ENCODE data around the gene TAF10.
A peak's percentile ranks its signal among the peaks of the same experiment; 100 is the strongest.

TAF10 gene

DNA sequence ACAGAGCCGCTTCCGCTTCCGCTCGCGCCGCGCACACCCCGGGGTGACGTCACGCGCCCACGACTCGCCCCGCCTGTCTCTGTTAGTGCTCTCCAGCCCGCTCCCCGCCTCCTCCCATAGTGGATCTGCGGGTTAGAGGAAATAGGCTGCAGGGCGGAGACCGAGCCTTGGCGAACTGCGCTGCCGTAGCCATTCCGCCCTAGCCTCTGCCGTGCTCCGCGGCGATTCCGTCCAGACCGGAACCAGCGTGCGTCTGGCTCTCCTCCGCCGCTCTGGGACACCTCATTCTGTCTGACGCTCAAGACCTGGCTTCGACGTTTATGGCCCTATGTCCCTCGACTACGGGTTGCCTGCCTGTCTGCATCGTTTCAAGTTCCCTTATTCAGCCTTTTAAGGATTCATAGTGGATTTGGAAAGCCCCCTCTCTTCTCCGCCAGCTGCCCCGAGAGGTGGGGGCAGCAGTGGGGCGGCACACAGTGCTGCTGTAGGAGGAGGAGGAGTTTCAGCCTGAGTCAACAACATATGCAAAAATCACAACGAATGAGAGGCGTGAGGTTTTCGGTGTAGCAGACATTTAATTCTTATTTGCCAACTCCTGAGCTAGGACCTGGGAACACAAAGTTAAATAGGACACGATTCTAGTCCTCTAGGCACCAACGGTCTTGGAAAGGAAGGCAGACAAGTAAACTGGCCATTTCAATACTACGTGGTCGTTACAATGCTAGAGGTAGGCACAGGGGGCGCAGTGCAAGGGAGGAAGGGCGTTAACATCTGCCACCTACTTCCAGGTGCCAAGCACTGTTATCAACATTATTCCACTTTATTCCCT, at the start of gene TAF10:
TSS of gene TAF10 (minus strand) at position 4 of the 829 bp plus-strand sequence. CDS start 27 bp downstream, outside the sequence.
- peak; percentile 85 for DNase-seq (ENCODE audit: low read depth)

DNA sequence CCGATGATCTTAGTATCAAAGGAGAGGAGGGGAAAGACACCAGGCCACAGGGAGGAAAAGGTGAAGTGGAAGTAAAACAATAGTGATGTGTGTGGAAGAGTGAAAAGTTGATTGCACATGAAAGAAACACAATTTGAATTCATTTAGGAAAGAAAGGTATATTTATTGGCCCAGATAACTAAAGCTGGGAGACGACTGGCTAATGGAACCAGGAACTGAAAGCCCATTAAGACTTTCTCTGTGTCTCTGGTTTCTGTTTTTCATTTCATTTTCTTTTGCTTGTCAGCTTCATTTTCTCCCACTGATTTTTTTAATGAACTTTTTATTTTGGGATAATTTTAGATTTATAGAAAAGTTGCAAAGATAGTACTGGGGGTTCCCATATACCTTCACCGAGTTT, 48.7 kb upstream of the TAF10 start:
- DNase-seq (ENCODE audit: low read depth) = no peak

DNA sequence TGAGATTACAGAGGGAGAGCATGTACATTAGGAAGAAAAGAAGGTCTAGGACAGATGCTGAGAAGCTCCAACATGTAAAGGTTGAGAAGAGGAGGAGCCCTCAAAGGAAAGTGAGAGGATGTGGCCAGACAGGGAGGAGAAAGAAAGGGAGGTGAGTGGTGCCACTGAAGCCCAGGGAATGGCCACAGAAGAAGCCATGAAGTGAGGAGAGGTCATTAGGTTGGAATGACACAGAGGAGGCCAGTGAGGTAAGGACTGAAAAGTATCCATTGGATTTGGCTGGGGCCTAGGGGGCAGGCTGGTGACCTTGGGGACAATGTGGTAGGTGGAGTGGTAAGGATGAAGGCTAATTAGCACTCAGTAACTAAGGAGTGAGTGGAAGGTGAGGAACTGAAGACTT, 46.6 kb upstream of the TAF10 start:
- no peak for DNase-seq (ENCODE audit: low read depth)

DNA sequence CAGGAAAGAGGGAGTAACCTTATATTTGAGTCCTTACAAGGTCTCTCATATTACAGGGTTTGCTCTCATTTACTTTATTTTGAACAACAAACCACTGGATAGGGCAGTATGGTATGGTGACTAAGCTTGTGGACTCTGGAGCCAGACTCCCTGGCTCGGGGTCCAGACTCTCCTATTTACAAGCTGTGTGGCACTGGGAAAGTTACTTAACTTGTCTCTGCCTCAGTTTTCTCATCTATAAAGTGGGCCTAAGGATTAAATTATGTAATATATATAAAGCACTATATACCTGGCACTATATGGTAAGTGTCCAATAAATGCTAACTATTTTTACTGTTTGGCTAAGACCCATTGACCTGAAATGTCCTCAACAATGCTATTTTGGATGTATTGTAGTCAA, 45.3 kb upstream of the TAF10 start:
- no peak for DNase-seq (ENCODE audit: low read depth)

DNA sequence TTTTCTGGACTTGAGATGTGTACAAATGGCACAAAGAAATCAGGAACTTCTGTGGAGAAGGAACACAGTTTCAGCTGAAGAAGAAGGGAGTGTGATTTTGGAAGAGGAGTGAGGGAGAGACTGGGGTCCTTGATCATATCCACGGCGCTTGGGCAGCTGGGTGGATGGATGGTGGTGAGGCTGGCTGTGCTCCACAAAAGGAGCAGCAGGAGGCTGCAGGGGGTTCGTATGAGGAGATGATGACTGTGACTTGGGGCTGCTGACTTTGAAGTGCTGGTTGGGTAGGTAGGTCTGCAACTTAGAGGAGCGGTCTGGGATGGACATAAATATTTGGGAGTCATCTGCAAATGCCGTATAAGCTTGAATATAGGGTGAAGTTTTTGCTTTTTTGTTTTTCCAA, 44.9 kb upstream of the TAF10 start:
- DNase-seq (ENCODE audit: low read depth) = no peak

DNA sequence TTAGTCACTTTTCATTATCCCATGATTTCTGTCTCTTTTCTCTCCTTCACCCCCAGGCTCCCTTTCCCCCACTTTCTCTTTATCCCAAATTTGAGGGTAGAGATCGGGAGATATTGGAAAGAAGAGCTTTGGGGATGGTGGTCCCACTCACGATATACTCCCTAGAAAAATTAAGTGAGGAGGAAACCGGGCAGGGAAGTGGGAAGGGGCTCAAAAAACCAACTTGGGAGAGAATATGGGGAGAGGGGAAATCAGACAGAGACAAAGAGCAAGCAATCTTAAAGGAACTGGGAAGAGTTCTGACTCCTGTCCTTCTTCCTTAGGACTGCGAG, 44.5 kb upstream of the TAF10 start:
- no peak for DNase-seq (ENCODE audit: low read depth)

DNA sequence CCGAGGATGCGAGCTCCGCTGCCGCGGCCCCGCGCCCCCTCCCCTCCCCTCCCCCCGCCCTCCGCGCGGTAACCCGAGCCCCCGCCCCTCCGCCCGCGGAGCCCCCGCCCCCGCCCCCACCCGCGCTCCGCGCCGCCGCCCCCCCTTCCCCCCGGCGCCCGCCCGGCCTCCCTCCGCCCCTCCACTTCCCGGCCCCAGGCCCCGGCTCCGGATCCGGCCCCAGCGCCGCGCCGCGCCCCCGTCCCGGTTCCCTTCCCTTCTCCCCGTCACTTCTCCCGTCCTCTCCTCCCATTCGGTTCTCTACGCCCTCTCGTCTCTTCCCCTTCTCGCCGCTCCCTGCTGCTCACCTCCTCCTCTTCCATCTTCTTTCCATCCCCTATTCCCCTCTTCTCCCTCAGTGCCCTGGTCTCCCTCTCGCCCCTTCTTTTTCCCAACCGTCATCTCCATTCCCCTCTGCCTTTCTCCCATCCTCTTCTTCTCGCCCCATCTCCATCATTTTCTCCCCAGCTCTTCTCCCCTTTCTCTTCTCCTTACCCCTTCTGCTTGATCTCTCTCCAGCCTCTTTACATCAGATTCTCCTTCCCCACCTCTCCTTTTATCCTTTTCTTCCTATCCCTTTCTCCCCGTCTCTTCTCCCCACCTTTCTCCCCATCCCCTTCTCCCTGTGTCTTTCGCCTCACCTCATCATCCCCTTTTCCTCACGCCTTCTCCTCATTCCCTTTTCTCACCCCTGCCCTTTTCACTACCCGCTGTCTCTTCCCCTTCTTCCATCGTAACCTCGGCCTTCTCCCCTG, 44.0 kb upstream of the TAF10 start, which contains the start of gene DCHS1:
TSS of gene DCHS1 (minus strand) at position 20 of the 794 bp plus-strand sequence. CDS start 14,196 bp downstream, outside the sequence.
- no peak for DNase-seq (ENCODE audit: low read depth)

DNA sequence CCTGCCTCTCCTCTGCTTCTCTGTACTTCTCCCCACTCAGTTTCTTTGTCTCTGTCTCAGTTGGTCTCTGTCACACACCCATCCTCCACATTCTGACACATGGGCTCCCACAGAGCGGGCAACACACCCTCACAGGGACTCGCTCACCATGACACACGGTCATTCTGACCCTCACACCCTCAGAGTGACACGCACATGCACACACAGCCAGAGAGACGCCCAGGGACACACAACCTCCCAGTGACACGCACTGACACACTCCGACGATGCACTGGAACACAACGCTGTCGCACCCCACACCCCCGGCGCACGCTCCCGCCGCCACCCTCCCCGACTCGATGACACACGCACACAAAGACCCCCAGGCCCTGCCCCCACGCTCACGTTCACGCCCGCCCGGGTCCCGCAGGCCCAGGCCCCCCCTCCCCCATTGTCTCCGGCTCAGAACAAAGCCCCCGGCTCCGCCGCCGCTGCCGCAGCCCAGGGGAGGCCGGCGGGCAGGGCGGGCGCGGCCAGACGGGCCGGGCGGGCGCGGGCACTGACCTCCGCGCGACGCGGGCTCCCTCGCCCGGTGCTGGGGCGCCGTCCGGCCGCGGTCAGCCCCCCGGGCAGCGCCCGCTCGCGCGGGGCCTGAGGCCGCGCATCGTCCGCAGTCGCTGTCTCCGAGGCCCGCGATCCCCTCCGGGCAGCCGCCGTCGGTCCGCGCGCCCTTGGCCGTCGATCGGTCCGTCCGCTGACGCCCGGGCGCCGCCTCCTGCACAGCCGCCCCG, 43.2 kb upstream of the TAF10 start:
- no peak for DNase-seq (ENCODE audit: low read depth)

DNA sequence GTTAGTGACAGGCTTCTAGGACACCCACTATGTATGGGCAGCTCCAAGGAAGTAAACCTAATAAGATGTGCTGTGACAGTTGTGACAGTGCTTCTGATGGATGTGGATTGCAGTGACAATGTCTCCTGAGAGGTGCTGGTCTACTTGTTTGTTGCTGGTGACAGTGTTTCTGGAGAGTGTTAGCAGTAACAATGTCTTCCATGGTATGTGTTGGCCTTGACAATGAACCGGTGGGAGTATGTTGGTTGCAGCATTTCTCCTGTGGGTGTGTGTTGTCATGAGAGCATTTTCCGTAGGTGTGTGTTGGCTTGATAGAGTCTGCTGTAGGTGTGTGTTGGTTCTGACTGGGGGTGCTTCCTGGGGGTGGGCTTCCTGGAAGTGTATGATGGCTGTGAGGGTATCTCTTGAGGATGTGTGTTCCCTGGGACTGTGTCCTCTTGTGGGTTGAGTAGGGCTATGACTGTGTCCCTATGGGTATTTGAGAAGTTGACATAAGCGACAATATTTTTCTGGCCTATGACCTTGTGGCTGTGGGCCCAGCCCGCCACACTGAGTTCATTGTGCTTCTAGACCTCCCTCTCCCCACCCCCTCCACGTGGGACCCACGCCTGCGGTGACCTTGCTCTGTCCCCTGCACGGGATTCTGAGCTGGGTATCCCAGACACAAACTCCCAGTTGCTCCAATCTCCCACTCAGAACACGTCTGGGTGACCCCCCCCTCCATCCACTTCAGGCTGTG, 42.4 kb upstream of the TAF10 start:
- DNase-seq (ENCODE audit: low read depth) = no peak

DNA sequence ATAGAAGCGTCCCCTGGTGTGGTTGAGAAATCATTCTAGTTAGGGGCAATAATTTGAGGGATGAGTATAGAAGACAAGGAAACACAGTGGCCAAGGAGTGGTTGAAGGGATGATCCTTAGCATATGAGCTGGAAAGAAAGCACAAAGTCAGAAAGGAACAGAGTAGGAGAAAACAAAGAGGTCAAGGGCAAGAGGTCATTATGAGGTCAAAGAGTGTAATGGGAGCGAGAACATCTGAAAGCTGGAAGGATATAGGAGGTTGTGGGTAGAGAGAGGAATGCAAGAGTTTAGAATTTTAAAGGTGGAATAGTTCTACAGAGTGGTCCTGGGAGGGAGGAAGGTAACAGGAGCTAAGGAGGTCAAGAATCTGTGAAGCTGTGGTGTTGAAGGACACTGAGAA, 41.6 kb upstream of the TAF10 start:
- no peak for DNase-seq (ENCODE audit: low read depth)

DNA sequence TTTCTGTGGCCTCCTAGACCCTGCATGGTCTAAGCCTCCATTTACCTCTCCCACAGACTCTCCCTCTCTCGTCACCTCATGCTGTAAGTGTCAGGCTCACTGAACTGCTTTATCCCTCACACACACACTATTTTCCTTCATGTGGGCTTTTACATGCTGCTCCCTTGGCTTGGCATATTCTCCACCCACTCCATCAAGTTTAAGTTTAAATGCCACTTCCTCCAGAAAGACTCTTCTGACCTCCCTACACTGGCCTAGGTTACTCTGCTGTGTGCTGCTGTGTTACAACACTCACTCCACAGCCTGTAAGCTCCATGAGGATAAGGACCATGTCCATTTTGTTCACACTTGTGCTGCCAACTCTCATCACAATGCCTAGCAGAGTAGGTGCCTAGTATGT, 41.1 kb upstream of the TAF10 start:
- no peak for DNase-seq (ENCODE audit: low read depth)

DNA sequence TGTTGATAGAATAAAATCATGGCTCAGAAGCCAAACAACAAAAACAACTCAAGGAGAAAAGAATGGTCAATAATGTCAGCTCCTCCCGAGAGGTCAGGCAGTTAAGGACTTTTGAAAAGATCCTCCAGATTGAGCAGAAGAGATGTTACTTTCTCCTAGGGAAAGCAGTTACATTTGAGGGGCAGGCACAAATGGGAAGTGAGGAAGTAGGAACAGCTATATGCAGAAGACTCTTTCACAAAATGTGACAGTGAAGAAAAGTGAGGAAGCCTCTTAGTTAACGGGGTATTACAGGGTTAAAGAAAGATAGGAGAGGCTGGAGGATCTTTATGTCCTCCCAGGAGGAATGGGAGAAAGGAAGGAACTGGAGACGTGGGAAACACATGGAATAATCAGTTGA, 40.2 kb upstream of the TAF10 start:
- DNase-seq (ENCODE audit: low read depth) = no peak

DNA sequence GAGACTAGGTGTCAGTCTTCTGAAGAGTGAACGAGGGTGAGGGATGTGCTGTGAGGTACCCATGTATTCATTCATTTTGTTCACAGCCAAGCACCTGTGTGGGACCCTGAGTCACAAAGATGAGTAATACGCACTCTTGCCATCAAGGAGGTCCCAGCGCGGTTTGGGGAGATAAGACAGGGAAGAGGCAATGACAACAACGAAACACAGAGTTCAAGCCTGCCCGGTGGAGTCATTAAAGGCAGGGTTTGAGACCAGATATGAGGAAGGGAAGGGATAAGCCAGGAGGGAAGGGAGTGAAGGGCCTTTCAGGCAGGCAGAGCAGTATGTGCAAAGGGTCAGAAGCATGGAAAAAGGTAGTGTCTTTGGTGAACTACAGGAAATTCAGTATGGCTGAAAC, 39.0 kb upstream of the TAF10 start:
- no peak for DNase-seq (ENCODE audit: low read depth)

DNA sequence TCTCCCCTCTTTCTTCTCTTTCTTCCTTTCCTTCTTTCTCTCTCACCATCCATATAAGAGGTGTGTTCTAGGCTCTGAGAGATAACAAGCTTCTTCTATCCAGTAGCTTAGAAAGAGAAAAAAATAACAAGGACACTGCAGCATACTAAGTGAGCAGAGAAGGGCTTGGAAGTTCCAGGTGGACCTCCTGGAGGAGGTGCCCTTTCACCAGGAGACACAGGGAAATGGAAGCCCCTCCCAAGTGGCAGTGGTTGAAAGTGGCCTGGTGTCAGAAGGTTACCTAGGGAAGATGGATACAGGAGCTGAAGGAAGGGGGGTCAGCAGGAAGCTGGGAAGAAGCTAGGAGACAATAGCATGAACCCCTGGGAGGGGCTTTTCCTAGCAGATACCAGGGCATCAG, 38.1 kb upstream of the TAF10 start:
- DNase-seq (ENCODE audit: low read depth) = no peak

DNA sequence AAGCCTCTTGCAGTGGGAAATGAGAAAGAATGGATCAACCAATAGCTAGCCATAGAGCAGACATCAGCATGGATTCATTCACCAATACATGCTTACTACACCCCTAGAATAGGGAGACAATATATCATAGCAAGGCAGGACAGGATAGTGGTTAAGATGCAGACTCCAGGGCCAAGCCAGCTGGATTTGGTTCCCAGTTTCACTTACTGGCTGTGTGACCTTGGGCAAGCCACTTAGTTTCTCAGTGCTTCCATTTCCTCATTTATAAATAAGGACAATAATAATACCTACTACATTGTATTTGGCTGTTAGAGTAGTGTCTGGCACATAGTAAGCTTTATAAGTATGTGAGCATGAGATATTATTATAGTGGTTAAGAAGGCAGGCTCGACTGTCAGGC, 36.5 kb upstream of the TAF10 start:
- no peak for DNase-seq (ENCODE audit: low read depth)

DNA sequence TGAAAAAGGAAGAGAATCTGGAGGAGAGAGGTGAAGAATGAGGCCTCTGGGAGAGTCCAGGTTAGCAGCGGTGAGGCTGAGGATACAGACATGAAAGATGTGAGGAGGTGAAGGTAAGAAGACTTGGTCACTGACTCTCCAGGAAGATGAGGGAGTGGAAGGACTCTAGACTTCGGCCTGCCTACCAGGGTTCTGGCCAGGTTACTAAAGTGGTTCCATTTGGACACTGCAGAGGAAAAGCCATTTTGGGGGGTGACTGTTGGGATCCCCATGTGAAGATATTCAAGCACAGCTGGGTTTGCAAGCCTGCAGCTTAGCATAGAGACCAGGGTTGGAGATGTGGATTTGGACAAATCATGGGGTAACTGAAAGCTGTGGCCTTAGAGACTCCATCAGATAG, 35.8 kb upstream of the TAF10 start:
- no peak for DNase-seq (ENCODE audit: low read depth)

DNA sequence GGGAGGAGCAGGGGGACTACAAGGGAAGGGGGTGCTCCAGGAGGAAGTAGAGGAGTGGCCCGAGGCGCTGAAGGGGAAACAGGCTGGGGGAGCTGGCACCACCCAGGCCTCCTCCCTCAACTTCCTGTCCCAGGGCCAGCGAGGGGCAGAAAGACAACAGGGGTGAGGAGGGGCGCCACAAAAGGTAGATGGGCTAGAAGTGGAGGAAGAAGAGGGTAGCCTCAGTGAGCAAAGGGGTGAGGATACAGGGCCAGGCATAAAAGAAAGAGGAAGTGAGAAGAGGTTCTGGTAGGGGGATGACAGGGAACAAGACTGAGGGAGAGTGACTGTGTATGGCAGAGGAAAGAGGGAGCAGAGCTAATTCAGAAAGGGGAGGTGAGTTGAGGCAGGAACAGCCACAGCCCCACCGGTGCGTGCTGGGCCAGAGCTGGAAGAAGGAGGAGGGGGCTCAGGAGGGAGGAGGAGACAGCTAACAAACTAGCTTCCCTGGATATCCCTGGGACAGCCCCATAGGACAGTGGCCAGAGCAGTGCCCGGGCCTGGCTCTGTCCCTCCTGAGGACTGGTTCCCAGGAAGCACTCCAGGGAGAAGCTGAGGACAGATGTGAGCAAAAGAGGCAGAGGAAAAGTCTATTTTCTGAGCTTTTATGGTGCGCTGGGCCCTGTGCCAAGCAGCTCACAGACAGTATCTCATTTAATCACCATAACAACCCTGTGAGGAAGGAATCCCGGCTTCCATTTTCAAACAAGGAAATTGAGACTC, 35.1 kb upstream of the TAF10 start:
- peak; percentile 82 for DNase-seq (ENCODE audit: low read depth)

DNA sequence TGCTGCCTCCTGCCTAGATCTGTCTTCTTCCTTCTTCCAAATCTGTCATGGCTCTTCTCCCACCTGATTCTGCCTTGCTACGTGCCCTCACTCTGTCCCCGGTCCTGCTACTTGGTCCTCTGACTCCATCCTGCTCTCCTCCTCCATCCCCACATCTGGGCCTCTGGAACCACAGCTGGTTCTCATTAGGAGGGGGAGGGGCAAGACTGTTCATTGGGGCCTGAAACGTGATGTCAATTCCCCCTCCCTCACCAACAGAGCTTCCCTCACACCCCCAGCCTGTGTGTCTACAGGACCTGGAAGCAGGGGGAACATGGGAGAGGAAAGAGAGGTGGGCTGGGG, 34.5 kb upstream of the TAF10 start:
- no peak for DNase-seq (ENCODE audit: low read depth)

DNA sequence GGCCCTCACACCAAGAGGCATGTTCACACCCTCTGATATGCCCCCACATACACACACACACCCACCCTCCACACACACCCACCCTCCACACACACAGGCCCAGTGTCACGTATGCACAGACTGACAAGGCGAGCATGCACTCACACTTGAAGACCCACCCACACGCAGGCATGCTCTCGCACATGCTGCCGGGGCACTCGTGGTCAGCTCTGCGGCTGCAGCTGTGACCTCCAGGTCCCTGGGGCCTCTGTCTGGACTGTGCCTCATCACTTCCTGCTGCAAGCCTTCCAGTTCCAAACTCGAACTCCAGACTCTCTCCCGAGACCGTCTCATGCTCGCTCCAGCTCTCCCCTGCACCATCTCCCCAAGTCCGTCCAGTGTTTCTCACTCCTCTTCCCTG, 34.1 kb upstream of the TAF10 start:
- DNase-seq (ENCODE audit: low read depth) = peak; percentile 61

DNA sequence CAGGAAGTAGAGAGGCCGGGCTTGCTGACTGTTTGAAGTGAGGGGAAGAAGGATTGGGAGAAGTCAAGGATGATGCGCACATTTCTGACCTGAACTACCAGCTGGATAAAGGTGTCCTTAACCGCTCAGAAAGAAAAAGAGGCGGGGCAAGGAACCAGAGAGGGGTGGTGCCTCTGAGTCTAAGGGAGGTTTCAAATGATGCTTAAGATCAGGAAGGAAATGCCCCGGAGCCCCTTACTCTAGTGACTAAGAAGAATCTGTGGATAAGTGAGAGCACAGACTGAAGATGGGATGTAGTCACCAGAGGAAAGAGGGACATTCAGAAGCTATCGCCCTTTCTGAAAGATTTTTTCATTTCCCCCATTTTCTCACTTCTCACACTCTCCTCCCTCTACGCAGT, 30.9 kb upstream of the TAF10 start:
- no peak for DNase-seq (ENCODE audit: low read depth)

DNA sequence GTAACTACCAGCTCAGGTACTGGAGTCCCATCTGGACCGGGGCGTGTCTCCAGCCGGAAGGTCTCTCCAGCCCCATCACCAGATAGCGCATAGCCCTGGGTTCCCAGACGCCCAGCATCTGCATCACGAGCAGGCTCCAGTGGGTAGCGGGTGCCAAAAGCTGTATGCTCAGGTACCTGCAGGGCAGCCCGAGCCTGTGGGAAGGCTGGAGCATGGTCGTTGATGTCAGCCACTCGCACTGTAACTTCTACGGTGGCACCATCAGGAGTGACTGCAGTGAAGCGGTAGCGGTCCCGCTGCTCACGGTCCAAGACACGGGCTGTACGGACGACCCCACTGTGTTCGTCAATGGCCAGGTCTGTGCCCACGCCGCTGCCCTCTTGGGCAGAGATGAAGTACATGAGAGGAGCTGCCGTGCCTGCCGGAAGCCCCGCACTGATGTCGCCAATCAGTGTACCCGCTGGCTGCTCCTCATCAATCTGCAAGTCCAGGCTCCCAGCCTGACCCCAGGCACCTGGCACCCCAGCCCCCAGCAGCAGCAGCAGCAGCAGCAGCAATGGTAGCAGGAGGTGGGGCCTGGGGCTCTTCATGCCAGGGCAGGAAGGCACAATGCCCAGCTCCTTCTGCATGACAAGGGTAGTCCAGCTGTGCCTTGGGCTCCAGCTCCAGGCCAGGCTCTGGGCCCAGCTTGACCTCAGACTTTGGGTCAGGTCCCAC, 29.1 kb upstream of the TAF10 start:
- no peak for DNase-seq (ENCODE audit: low read depth)
